Jurkat, Clone E6-1 (cell line): ENCODE results near the gene TOR1A.

Experiments
- DNase-seq: peaks from one replicate; pipeline ENCODE4 v3.0.0-alpha.2; 2011; ENCODE audit warnings: low read depth, low spot score
- H3K4me3 ChIP-seq: 2 replicates; pipeline ENCODE4 v1.5.1; 2011; ENCODE audit warnings: mild to moderate bottlenecking, low read length, control low read depth, moderate library complexity

Gene TOR1A

DNA sequence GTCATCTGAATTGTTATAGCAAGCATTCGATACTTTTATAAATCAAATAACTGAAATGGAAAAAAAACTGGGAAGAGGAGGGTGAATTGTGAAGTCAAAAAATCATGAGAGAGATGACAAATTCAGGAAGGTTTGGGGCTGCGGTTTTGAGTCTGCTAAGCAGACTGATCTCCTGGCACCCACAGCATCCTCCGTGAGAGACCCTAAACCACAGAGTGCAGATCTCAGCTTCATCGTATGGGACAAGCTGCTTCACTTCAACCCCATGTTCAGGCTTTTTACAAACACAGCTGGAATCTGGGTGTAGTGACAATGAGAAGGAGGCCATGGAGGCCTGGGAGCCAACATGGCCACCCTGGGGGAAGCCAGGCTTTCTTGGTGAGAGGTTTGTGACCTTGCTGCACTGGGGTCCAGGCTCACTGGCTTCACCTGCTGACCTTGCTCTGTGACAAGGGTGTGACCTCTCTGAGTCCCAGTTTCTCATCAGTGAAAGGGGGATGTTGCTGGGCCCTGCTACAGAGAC lies 30.7 kb upstream of the TOR1A start:
- H3K4me3 ChIP-seq, result peak overlapping the region; percentile 30
- peak; percentile 98 for DNase-seq

DNA sequence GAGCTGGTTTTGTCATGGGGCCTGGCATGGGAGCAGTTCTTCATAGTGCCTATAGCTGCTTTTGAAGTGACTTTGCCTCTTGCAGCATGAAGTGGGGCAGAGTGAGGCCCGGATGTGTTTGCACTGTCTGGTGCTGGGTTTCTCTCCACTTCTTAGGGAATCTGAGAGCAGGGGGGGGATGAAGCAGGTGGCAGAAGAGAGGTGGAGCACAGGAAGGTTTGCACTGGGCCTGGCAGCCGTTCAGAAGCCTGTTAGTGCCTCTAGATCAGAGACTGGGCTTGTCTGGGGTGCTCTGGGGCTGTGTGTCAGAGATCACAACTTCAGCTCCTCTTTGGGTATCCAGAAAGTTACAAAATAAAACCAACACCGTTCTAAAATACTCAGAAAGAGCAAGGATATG lies 29.7 kb upstream of the TOR1A start:
- no peak overlapping the region for H3K4me3 ChIP-seq
- DNase-seq, result peak; percentile 80

DNA sequence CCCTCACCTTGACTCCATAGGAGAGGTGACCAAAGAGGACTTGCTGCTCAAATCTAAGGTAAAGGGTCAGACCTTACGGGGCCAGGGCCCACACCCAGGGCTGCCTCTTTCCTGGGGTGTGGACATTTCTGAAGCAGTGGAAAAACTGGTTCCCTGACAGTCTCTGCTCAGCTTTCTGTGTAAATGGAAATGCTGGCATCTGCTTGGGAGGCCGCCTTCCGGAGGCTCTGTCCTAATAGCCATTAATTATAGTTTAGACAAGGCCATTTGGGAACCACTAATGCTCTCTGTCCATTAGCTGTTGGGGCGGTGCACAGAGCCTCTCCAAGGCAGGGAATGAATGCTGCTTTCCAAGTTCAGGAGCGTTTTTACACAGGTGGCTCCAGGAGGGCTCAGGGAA lies 28.6 kb upstream of the TOR1A start:
- H3K4me3 ChIP-seq, result no peak overlapping the region
- DNase-seq, result no peak

DNA sequence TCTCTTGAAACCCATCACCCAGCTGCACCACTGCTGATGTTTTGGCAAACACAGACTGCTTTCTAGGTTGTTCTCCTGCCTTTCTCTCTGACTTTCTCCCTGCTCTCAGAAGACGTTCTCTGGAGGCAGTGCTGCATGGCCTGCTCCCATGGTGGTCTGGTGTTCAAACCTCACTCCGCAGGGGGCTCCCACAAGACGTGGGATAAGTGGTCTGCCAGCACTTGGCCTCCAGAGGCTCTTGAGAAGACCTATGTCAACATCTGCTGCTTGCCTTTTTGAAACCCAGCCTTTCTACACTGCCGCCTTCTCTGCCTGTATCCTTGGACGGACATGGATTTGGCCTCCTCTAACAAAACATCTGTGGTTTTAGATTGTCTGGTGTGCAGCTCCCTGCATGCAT lies 27.9 kb upstream of the TOR1A start:
- no peak overlapping the region for H3K4me3 ChIP-seq

DNA sequence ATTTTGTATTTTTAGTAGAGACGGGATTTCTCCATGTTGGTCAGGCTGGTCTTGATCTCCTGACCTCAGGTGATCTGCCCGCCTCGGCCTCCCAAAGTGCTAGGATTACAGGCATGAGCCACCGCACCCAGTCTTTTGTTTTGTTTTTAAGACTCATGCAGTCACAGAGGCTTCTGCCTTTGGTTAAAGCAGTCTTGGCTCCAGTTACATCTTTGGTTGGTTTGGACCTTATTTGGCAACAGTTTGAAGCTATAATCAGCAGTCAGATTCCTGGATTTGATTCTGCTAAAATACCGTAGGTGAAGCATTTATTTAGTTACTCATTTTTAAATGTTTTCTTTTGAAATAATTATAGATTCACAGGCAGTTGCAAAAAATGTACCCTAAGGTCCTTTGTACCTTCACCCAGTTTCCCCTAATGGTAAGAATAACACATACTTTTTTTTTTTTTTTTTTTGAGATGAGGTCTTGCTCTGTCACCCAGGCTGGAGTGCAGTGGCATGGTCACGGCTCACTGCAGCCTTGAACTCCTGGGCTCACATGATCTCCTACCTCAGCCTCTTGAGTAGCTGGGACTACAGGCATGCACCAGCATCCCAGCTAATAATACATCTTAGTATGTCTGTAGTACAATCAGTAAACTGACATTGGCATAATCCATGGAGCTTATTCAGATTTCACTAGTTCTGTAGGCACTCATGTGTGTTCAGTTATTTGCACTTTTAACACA lies 27.1 kb upstream of the TOR1A start:
- H3K4me3 ChIP-seq, result peak overlapping the region; percentile 18; the same call in 1 of the 2 replicates
- no peak for DNase-seq

More for the DNA sequence above, 27.9 kb upstream of the TOR1A start:
- DNase-seq, result no peak

DNA sequence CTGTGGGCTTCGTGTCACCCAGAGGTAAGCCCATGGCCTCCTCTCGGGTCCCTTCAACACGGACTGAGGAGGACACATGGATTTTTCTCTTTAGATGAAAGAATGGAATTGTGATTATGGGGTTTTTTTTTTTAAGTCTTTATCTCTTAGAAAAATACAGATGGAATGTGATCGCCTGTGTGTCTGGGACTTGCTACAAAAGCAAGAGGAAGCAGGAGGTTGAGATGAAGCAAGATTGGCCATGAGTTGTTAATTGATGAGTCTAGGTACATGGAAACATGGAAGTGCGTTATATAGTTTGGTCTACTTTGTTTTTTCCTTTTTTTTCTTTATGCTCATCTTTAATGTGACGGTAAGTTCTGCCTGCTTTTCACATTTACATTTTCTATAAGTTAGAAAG lies 26.0 kb upstream of the TOR1A start:
- no peak for DNase-seq
- no peak overlapping the region for H3K4me3 ChIP-seq

DNA sequence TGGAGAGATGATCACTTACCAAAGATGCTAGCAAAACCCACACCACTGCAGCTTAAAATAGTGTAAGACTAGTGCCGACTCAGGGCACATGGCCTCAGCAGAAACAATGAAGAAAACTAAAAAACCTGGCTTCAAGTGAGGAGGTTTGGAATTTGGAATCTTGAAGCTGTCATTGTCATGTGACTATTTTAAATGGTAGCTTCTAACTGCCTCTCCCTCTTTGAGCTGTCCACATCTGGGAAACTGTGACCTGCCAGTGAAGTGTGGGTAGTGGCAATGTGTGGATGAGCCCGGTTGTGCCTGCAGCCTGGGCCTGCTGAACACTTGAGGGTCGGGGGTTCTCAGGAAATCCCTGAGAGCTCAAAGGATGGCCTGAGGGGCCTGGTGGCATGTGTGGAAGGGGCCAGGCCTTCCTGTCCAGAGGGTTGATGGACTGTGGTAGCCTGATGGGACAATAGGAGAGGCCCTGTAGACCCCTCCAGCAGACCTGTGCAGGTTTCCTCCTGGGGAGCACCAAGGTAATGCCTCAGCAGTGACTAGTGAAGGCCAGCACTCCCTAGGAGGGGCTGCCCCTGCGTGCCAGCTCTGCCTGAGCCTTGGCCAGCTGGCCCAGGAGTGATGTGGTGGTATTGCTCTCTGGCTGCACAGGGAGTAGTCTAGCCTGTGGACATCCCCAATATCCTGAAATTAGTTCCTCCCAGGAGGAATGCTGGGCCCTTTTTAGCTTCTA lies 24.9 kb upstream of the TOR1A start:
- DNase-seq, result no peak
- H3K4me3 ChIP-seq, result no peak overlapping the region

DNA sequence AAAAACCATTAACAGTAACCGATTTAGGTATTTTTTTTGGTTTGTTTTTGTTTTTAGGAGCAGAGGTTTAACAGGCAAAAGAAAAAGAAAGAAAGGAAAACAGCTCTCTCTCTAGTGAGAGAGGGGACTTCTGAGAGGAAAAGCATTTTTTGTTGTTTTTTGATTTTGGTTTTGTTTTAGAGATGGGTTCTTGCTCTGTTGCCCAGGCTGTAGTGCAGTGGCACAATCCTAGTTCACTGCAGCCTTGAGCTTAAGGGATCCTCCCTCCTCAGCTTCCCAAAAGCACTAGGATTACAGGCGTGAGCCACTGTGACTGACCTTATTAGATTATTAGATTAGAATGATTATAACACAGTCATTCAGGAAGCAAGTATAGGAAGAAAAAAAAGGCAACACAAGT lies 21.4 kb upstream of the TOR1A start:
- no peak for DNase-seq
- no peak overlapping the region for H3K4me3 ChIP-seq

DNA sequence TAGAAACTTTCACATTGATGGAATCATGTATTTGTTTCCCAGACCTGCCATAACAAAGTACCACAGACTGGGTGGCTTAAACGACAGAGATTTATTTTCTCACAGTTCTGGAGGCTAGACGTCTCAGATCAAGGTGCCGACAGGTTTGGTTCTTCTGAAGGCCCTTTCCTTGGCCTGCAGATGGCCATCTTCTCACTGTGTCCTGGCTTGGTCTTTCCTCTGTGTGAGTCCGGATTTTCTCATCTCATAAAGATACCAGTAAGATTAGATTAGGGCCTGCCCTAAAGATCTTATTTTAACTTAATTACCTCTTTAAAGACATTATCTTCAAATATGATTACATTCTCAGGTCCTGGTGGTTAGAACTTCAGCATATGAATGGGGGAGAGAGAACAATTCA lies 17.1 kb upstream of the TOR1A start:
- no peak overlapping the region for H3K4me3 ChIP-seq
- no peak for DNase-seq

DNA sequence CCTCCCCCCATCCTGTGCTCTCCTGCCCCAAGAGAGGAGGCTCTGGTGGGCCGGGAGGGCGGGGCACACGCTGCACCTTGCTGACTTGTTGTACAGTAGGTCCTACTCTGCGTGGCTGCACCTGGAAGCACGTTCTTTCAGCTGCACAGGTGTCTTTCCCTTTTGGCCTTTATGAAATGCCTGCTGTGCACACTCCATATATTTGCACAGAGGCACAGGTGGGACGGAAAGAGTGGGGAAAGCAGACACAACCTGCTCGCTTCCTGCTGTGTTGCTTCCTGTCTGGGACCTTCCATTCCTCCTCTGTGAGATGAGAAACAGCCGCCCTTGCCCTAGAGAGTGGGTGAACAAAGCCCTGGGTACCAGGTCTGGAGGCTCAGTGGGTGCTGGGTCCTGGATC lies 16.1 kb upstream of the TOR1A start:
- DNase-seq, result peak; percentile 69
- H3K4me3 ChIP-seq, result no peak overlapping the region

DNA sequence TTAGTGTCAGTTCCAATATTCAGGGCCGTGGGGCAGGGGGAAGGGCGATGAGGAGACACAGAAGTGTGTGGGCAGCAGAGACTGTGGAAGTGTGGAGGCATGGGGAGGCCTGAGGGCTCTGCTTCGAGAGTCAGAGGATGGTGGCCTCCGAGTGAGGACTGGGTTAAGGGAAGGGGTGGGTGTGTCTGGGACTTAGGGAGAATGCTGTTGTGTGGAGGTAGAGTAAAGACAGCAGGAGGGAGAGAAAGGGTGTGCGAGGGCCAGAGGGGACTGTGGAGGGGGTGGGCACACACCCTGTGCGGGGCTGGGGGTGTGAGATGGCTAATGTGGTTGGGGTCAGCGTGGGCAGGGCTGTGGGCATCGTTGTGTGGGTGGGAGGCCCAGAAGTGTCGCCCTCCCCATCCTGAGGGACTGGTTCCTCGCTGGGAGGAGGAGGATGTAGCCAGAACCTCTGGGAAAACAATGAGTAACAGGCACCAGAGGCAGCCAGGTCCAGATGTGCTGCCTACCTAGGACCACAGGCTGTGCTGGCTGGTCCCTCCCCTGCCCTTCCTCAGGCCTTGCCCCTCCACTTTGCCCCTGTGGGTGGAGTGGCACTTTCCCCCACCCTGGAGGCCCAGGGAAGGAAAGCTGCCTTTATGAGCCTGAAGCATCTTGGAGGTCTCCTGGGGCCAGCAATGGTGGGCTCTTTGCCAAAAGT lies 15.5 kb upstream of the TOR1A start:
- no peak for DNase-seq
- no peak overlapping the region for H3K4me3 ChIP-seq

DNA sequence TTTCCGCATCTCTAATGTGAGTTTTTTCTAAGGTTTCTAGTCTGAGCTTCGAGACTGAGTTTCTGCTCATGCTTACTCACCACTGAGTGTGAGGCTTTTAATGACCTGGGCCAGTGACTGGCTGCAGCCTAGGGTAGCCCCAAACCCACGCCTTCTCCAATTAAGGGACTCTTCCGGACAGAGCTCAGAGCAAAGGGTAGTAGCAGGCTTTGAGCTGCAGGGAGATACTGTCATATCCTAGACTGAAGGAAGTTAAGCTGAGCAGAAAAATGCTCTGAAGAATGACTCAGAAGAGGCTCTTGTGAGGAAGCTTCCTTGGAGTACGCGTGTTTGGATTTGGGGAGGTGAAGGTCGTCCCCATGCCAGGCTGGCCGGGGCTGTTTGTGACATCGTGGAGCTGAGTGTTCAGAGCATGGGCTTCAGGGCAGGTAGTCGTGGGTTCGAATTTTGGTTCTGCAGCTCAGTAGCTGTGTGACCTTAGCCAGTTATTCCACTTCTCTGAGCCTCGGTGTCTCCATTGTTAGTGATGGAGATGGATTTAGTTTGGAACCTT lies 14.8 kb upstream of the TOR1A start:
- DNase-seq, result no peak

DNA sequence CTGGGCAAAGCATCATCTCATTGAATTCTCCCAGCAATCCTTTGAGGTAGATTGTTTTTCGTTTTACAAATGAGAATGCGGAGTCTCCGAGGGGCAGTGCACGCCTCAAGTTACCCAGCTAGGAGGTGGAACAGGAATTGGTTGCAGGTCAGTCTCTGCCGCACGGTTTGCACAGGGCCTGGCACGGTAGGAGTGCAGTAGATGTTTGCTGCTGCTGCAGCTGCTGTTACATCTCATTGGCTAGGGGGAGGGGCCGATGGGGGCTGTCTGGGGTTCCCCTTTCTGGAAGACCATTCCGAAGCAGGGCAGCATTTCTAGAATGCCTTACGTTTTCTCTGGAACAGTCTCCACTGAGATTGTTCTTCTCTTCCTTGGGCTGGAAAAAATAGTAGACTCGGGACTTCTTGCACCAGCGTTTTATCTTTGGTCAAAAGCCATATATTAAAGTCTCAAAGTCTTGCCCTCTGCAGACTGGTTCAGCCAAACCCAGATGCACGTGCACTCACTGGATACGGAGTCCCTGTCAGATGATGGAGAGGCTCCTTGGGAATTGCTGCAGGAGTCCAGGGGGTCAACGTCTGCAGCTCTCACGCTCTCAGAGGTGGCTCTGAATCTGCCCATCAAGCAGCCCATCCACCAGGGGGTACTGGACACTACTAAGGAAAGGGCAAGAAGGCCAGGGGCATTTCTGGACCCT lies 12.5 kb upstream of the TOR1A start:
- peak overlapping the region; percentile 89 for H3K4me3 ChIP-seq
- no peak for DNase-seq

More for the DNA sequence above, 14.8 kb upstream of the TOR1A start:
- H3K4me3 ChIP-seq, result no peak overlapping the region

DNA sequence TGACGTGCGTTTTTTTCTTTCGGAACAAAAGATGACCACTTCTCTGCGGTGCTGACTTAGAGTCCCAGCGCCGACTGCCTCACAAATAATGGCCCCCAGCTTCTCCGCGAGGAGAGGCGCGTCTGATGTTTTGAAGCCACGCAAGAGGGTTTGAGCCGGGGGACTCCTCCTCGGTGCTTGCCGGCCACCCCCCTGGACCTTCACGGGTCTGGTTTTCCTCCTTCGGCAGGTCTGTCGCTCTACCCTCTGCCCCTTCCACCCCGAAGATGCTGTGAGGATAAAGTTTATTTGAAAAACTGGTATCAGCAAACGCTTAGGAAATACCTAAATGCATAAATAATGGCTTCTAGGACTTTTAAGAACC lies 11.9 kb upstream of the TOR1A start:
- H3K4me3 ChIP-seq, result peak overlapping the region; percentile 89
- DNase-seq, result no peak

DNA sequence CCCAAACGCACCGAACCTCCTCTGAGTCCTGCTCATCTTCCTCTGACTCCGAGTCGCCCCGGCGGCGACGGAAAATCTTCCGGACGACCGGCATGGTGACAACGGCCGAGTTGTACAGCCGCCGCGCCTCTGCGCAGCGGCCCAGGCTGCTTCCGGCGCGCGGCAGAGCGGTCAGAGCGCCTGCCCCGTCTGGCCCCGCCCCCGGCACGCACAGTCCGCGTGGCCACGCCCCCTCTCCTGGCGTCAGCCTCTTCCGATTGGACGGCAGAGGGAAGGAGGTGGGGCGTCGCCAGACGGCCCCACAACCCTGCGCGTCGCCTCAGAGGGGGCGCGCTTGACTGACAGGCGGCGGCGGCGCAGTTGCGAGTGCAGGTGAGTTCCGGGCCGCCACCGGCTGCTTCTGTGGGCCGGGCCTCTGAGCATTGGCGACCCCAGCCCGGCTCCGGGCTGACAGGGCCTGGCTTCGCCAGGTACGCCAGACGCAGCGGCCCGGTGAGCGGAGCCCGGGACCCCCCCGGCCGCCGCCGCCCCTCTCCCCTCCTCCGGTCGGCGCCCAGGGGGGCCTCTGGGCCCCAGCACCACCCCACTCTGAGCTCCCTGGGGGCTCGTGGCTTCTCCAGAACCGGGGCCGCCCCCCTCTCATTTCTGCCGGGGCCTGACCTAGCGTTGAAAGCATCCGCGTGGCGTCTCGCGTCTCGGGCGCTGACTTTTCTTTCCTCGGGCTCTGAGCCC lies 11.4 kb upstream of the TOR1A start, which contains the start of the genes C9orf78 and USP20:
TSS of gene C9orf78 (minus strand) at position 148 of the 732 bp plus-strand sequence. CDS start at position 94, 54 bp downstream.
TSS of gene USP20 (plus strand) at position 331 of the 732 bp plus-strand sequence. CDS start 17,098 bp downstream, outside the sequence.
- peak within 1 kb of the TSS; percentile 100 for H3K4me3 ChIP-seq
- peak; percentile 92 for DNase-seq

DNA sequence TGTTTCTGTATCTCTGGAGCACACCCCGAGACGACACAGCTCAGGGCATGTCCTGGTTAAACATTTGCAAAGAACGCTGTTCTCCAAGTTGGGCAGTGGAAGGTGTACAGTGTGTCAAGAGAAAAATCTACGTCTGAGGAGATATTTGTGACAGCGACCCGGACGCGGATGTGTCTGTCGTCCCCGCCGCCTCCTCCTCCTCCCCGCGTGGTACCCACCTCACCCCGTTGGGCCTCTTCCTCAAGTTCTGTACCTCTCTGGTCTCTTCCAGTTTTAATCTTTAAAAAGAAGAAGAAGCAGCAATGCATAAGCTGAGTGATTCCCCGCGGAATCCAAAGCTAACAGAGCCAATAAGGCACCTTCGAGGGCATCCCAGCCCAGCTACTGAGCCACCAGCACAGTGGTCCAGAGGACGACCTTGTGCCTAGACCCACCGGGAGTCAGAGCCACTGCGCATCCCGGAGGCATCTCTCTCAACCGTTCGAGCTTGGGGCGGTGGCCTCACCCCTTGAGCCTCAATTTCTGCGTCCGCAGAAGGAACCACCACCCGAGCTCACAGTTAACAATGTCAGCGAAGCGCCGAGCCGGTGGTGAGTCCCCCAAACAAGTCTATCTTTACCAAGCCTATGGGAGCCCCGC lies 10.7 kb upstream of the TOR1A start:
- H3K4me3 ChIP-seq, result peak overlapping the region; percentile 100
- no peak for DNase-seq

DNA sequence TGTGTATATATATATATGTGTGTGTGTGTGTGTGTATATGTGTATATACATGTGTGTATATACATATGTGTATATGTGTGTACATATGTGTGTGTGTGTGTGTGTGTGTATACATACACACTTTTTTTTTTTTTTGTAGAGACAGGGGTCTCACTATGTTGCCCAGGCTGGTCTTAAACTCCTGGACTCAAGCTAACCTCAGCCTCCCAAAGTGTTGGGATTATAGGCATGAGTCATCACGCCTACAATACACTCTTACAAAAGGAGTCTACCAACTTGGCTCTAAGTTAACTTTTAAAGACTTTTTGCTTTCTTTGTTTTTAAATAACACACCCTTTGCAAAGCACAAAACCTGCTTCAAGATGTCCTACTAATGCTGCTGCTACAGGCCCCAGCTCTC lies 9.0 kb upstream of the TOR1A start:
- no peak overlapping the region for H3K4me3 ChIP-seq
- DNase-seq, result no peak

DNA sequence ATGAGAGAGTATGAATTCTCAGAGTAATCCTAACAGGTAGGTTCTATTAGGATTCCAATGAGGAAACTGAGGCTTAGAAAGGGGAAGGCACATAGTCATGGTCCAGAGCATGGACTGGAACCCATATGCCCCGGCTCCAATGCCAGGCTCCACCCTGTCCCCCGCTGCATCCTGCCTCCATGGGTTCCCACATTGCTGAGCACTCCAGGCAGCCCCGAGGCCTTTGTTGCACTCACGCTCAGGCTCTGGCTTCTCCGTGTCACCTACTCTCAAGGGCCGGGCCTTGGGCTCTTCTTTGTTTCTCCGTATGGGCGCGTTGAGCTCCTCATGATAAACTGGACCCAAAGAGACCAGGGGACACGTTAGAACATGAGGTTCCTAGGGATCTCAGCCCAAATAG lies 5.0 kb upstream of the TOR1A start:
- no peak overlapping the region for H3K4me3 ChIP-seq
- DNase-seq, result no peak
